ENCODE results near the gene RHBDD1.
A peak's percentile ranks its signal among the peaks of the same experiment; 100 is the strongest.

RHBDD1 gene

DNA sequence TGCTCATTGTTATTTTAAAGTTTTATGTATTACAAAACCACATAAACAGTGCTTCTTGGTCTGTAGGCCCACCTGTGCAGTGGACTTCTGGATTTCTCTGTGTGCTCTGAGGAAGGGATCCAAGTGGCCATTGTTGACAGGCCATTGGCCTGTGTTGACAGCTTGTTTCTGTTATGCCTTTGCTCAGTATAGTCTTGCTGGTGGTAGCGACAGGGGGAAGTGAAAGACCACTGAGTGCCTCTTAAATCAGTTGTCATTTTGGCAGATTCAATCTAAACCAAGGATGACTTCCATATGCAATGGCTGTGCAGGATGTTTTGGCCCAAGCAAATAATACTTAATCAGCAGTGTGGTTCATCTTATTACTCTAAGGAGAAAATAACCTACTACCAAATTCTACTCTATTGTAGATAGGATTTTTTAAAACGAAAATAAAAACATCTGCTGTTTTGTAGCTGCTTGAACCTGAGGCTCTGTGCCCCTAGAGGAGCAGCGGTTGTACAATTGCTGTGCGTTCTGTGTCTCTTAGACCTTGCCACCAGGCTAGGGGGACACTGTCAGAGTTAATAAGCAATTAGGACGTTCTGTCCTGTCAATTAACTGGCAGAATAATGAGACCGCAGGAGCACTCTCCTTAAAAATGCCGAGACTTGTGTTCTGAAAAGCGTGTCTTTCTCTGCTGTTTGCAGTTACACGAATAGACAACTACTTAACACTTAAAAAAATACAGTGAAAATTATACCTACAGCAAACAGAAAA lies 108.2 kb downstream of the RHBDD1 start:
- no peak for DNase-seq

DNA sequence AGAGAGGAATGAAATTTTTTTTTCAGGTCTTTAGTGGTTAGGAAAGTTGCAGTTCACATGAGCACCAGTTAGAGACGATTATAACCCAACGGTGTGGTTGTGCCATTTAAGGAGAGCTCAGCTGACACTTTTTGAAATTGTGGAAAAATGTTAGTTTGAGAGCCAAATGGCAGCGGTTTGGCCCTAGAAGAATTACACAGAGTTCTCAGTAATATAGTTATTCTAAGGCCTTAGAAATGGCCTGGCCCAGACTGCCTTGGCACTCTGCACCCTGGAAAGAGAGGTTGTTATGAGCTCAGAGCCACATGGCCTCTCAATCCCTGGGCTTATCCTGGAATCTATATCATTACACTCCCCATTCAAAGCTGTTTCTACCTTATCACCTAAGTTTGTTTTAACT lies 117.4 kb downstream of the RHBDD1 start:
- no peak for DNase-seq

DNA sequence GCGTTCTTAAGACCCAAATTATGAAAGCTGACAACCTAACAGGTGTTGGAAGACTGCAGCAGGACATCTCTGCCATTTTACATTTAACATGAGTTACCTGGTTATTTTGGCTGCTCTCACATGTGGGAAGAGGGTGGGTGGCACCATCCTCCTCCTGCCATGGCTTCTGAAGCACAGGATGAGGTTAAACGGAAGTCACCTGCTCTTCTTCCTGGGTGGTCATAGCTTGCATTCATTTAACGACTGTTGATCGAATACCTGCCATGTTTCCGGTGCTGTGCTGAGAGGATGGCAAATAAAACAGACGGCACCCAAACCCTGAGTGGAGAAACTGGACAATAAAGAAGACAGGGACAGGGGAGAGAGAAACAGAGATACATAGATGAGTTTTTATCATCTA lies 118.0 kb downstream of the RHBDD1 start:
- DNase-seq = no peak

DNA sequence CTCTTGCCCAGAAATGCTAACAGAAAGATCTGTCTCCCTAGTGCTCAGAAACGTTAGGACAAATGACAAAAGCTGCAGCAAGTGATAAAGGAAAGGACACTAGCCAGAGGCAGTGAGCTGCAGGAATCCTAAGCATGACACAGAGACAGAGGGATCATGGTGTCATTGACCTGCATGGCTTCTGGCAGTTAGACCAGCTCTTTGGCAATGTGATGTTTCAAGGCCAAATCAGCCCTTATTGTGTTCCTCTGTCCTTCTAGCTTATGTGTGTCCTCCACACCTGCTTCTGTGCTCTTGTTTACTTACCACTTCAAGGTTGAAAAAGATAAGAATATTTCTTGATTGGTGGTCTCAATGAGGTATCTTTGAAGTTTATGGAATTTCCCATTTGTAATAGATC lies 120.8 kb downstream of the RHBDD1 start:
- DNase-seq = no peak

DNA sequence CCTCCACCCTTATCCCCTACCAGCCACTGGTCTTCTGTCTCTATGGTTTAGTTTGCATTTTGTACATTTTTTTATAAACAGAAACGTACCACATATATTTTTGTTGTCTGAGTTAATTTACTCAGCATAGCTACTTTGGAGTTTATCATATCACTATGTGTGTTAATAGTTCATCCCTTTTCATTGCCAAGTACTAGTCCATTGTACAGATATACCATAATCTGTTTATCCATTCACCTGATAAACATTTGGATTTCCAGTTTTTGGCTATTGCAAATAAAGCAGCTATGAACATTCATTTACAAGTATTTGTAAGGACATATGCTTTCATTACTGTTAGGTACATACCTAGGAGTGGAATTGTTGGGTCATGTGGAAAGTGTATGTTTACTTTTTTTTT lies 123.6 kb downstream of the RHBDD1 start:
- no peak for DNase-seq

DNA sequence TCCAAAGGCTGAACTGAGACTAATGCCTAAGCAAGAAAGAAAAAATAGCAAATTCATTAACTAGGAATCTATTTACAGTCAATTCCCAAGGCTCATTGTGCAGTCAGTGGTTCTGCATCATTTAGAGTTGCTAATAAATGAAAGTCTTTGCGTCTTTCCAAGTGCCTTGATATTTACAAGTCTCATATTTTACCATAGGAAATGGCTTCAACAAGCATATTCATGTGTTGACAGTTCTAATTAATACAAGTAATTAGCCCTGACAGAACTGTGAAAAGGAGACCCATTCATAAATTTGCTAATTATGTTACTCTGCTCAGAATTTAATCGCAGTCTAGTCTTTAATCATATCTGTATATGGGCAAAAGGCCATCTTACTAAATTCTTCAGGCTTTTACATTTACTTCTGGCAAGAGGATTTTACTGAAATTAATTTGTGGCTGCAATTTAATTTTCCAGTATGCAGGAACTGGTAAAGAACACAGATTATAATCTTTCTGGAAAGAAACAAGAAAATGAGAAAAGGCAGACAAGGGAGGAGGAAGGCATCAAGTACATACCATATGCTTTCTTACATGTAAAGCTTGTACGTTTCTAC lies 126.4 kb downstream of the RHBDD1 start:
- DNase-seq = no peak

DNA sequence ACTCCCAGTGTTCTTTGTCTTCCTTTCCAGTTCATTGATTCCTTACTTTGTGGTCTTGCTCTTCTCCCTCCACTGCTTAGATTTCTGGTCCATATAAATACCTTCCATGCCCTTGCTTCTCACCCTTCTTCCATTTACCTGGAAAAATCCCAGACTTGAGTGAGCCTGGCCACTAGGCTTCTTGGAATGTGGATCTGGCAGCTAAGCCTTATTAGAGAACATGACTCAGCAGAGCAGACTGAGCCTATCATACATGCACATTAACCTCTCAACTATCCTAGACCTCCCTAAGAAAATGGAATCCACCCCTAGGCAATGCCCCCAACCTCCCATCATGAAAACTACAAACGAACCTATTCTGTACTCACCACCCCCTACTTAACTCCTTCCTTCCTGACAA lies 127.7 kb downstream of the RHBDD1 start:
- DNase-seq = no peak

DNA sequence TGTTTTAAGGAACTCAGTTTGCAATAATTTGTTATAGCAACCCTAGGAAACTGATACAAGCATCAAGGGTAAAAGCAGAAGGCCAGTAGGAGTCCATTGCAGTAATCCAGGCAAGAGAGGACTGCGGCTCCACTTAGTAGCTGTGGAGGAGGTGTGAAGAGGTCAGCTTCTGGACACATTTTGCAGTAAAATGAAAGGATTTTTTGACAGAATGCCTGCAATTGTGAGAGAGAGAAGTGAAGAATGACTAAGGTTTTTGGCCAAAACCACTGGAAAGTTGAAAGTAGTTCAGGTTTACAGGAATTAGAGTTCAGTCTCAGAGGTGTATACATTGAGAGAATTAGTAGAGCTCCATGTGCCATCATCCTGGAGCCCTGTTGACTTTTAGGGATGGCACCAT lies 129.5 kb downstream of the RHBDD1 start:
- DNase-seq = no peak

DNA sequence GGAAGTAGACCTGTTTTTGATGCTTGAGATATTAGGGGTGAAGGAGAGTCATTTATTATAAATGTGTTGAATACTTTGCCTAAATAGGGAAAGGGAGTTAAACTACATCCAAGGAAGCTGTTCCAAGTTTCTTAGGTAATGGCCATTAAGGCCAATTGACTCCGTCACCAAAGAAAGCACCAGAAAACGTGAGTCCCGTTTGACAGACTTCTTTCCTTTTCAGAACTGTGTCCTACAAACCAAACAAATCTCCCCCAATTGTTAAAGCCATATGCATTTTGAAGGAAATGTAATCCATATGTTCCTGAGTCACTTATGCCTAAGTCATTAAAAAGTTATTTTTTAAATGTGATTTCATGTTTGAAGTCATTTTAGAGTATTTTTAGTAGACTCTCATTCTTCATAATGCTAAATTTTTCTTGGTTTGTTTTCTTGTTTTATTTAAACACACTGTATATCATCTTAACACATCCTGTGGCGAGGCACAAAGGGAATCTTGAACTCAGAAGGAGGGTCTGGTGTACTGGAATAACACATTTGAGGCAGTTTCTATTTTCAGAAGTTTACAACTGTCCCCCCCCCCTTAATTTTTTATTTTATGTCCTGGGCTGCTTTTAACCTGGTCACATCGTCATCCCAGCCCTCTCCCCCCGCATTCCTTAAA lies 133.7 kb downstream of the RHBDD1 start:
- no peak for DNase-seq

DNA sequence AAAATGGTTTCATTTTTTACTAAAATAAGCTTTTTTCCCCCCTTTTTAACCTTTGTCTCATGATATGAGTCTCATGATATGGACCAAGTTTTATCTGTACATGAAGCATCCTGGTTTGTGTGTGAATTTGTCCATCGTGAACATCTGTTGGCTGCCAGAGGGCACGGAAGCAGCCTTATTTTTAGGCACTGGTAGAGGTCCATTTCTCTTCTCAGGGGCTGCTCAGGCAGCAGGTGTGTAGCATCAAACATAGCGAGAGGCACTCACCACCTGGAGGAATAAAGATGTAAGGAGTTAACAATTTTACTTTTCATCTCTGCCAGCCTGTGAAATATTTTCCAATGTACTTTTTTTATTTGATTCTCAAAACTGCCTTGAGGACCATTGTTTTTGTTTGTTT lies 134.5 kb downstream of the RHBDD1 start:
- no peak for DNase-seq

DNA sequence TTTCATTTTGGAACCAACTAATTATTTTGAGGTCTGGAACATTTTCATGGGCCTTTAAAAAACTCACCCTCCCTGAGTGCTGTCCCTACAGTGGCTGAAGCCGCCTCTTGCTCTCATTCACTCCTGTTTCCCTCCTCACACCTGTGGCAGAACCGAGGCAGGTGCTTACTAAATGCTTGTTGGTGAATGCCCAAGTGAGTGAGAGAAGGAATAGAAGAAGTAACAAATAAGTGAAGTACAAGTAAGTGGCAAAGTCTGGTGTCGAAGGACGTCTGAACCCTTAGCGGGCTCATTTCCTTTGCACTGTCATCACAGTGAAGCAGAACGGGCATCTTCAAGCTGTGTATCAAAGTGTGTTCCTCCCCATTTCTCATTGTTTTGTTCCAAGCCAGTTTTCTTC lies 135.2 kb downstream of the RHBDD1 start:
- DNase-seq = no peak

DNA sequence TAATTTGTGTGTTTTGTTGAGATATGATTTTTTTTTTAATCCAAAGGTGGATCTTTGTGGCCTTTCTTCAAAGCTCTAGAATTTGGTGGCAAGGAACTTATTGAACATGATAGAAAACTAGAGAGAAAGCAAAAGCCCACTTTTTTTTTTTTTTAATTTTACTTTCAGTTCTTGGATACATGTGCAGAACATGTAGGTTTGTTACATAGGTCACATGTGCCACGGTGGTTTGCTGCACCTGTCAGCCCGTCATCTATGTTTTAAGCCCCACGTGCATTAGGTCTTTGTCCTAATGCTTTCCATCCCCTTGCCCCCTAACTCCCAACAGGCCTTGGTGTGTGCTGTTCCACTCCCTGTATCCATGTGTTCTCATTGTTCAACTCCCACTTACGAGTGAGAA lies 135.9 kb downstream of the RHBDD1 start:
- no peak for DNase-seq

DNA sequence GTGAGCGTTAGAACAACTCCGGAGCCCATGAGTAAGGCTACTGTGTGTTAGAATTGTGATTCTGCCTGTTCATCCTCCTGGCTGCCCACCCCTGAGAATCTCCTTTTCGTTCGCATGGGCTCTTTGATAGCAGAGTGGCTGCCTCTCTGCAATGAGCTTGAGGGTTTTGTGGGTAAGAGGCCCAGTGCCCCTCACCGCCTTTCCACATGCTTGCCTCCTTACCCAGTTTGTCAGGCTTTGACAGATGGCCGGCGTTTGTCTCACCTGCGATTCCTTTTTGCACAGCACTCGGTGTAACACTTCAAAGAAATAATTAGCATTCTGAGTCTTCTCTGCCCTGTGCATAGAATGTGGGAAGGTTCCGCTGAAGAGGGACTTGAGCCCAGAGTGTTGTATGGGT lies 138.0 kb downstream of the RHBDD1 start:
- no peak for DNase-seq

DNA sequence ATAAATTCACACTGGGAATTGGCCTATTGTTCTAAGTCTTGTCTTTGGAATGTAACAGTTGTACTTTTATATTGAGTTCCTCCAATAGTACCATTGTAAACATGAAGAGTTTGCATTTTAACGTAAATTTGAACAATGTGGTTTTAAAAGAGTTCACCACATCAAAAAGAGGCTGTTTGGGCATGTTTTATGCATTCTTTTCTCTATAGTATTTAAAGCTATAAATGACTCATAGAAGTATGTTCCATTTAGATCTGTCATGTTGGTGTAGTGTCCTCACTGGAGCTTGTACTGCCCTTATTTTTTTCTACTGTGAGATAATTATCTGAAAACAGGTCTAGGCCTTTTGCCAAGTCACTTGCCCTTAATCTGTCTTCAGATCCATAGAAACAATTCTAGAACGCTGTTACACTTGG lies 141.9 kb downstream of the RHBDD1 start:
- DNase-seq = no peak

DNA sequence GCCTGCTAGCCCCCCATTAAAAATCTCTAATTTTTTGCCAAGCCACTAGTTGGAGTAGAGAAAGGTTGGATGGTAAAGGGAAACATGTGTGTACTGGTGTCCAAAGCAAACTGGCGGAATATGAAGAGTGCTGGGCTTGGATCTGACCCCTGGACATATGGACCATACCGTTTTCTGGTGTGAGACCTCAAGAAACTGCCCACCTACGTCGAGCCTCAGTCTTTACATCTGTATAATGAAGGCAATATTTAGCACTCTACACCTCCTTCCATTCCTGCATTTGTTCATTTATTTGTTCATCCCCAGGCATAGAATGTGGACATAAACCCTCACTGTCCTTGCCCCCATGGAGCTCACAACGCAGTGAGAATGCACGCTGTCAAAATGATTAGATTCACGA lies 142.4 kb downstream of the RHBDD1 start:
- DNase-seq = no peak

DNA sequence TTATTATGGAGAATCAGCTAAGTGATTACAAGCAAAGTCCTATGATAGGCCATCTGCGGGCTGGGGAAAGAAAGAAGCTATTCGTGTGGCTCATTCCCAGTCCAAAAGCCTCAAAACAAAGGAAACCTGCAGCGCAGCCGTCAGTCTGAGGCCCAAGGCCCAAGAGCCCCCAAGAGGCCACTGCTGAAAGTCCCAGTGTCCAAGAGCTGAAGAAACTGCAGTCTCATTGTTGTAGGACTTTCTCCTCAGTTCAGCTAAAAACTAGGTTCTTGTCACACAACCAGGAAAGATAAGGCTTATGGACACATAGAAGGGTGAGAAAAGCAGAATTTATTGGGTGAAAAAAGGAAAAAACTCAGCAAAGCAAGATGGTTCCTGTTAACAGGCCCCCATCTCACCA lies 143.2 kb downstream of the RHBDD1 start:
- DNase-seq = no peak

DNA sequence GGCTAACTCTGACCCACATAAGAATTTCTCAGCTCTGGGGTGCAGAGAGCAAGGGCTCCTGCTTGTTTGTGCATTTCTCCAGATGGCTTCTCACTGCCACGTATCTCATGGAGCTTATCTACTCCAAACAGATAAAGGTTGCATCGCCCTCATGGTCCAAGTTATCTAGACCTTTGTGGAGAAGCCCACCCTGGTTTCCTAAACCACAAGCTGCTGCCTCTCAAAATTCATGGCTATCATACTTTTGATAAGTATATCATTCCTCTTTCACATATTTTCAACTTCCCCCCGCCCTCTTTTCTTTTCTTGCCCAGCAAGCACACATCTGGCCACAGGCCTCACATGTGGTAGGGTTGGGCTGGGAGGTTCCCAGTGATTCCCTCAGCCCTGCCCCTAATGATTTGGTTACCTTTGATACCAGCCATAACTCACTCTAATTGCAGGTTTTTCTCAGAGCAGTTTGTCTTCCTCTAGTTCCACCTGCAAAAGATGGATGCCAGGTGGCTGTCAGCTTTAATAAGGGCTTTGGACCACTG lies 146.0 kb downstream of the RHBDD1 start:
- DNase-seq = no peak

DNA sequence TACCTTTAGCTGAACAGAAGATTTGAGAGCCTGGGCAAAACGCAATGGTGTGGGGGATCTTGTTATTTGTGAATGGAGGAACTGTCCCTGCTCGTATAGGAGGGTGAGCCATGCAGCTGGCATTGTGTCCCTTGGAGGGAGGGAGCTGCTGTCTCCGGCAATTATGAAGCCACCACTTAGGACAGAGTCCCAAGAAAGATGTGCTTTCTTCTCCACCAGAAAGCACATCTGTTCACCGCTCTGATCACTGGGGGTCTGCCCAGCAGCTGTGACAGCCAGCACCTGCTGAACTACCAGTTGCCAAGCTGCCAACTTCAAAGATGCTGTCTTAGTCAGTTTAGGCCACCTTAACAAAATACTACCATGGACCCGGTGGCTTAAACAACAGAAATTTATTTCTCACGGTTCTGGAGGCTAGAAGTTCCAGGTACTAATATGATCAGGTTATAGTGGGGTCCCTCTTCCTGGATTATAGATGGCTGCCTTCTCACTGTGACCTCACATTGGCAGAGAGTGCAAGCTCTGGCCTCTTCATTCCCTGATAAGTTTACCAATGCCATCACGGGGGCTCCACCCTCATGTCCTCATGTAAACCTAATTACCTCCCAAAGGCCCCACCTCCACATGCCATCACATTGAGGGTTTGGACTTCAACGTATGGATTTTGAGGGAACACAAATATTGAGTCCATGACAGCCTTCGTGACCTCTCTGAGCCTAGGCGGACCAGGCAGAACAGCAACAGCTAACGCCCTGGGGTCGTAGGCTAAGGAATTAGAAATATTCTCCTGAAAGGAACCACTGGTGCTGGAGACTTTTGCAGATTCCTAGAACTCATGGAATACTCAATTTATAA lies 148.3 kb downstream of the RHBDD1 start:
- no peak for DNase-seq

DNA sequence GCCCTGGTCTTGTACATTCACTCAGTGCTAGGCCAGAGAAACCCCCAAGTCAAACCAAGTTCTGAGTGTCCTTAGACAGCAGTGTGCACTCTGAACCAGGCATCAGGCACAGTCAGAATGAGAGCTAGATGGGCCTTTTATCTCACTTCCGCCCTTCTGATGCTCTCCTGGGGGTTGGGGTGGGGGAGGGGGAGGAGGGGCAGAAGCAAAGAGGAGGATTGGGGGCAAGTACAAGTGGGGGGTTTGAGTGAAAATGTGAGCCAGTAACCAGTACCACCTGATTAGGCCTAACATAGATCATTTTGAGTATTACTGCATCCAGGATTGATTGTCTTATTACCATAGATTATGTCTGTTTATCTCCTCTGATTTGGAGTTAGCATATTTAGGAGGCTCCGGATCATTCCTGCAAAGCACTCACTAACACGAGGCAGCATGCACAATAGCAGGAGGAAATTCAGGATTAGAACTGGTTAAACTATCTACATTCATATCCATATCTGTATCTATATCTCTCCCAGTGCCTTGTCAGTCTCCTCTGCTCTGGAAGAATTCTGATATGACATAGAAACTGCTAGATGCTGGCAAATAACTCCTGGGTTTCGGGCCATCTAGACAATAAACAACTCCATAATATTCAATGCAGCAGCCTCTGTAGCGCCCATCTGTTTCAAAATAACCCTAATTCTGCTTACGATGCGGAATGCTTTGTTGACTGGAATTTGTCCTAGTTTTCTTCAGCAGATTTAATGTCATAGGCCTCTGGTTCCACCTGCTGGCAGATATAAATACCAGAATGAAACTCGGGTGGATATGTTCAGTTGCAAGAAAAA lies 149.1 kb downstream of the RHBDD1 start:
- DNase-seq = peak; percentile 26

DNA sequence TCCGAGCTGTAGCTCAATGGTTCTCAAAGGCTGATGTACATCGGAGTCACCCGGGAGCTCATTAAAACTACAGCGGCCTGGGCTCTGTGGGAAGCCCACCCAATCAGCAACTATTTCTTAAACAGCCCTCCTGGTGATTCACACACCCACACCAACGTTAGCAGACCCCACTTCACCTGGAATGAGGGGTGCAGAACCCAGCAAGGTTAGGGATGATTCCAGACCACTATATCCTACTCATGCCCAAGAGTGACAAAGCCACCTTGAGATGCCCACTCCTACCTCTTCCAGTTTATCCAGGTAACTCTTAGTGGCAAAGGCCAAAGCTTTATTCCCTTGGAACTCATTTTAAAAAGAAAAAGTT lies 149.7 kb downstream of the RHBDD1 start:
- DNase-seq = no peak

DNA sequence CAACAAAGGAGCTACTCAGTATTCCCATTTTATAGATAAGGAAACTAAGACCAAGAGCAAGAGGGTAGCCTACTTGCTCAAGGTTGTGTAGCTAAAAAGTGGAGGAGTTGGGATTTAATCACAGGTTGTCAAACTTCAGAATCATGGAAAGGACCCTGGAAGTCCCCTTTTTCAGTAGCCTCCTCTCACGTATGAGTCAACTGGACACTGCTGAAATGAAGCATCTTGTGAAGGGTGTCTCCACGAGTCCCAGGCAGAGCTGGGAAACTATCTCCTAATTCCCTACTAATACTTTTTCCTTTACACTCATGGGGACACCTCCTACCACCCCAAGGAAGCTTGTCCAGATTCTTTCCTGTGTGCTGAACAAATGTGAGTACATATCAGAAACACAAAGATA lies 155.8 kb downstream of the RHBDD1 start:
- DNase-seq = no peak

DNA sequence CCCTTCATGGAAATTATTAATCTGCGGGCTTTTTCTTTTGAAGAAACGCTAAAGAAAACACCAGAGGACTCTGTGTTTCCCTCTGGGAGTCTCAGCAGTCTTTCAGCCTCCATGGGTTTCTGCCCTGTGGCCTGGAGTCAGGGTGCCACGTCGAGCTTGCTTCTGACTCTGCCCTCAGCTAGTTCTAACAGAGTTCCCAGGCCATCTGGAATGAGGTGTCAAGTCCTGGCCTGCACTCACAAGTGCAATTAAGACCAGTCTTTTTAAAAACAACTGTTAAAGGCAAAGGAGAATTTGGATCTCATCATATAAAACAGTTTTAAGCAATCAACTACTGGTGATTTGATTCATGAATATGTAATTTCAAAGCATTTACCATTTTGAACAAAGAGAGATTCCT lies 157.3 kb downstream of the RHBDD1 start:
- no peak for DNase-seq
